ENCODE results near the gene NRG2. TPM values are rescaled to one million over a fixed set of nuclear protein-coding genes. Genes with fewer than 3 reads are reported as not detected.

The NRG2 gene
- total RNA-seq, 3 donors from 2014 or later = 5.9 to 16.5 (median 7.2) TPM

DNA sequence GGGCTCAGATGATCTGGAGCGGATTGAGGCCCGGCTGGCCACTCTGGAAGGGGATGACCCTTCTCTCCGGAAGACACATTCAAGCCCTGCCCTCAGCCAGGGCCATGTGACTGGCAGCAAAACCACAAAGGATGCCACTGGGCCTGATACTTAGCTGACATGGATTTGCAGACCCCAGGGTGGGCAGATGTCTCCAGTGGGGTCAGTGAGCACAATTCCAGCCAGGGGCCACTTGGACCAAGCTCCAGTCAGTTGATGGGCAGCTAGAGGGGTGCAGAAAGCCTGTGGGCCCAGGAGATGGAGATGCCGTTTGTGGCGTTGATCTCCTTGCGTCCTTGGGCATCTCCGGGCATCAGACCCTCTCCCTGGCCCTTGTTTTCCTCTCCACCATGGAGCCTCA lies 200.8 kb downstream of the NRG2 start:
- TF ChIP-seq CTCF (IDR thresholded peaks at IDR 0.05) (no peak), POLR2A (IDR thresholded peaks at IDR 0.05) (no peak), POLR2AphosphoS5 (IDR thresholded peaks at IDR 0.05) (no peak)
- Histone ChIP-seq H3K4me1 (no peaks in the 10 kb centered on the region), H3K9me3 (no peaks in the 10 kb centered on the region), H3K27ac (no peak overlapping the region), H3K36me3 (no peaks in the 10 kb centered on the region), H3K27me3 (no peaks in the 10 kb centered on the region), H3K4me3 (no peak overlapping the region)
- intact Hi-C loops (cut with DNase I; ENCODE audit: low total_unique reads) = no loop called here
- DNase-seq (ENCODE audit: low spot score in 2 of 2) = no peak

DNA sequence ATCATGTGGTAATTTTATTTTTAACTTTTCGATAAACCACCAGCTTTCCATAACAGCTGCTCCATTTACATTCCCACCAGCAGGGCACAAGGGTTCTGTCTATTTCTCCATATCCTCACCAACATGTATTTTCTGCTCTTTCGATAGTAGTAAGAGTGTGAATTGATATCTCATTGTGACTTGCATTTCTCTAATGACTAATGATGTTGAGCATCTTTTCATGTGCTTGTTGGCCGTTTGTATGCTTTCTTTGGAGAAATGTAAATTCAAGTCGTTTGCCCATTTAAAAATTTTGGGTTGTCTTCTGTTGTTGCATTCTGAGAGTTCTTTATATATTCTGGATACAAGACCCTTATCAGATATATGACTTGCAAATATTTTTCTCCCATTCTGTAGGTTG lies 201.6 kb downstream of the NRG2 start:
- H3K4me1 ChIP-seq = no peaks in the 10 kb centered on the region
- no peak overlapping the region for H3K4me3 ChIP-seq
- no peak for TF ChIP-seq POLR2A (IDR thresholded peaks at IDR 0.05)
- TF ChIP-seq POLR2AphosphoS5 (IDR thresholded peaks at IDR 0.05) = no peak
- no peak for TF ChIP-seq CTCF (IDR thresholded peaks at IDR 0.05)
- H3K36me3 ChIP-seq = no peaks in the 10 kb centered on the region
- intact Hi-C loops (cut with DNase I; ENCODE audit: low total_unique reads) = no loop called here
- H3K9me3 ChIP-seq = no peaks in the 10 kb centered on the region
- no peak for DNase-seq (ENCODE audit: low spot score in 2 of 2)
- H3K27me3 ChIP-seq = no peaks in the 10 kb centered on the region
- no peak overlapping the region for H3K27ac ChIP-seq

DNA sequence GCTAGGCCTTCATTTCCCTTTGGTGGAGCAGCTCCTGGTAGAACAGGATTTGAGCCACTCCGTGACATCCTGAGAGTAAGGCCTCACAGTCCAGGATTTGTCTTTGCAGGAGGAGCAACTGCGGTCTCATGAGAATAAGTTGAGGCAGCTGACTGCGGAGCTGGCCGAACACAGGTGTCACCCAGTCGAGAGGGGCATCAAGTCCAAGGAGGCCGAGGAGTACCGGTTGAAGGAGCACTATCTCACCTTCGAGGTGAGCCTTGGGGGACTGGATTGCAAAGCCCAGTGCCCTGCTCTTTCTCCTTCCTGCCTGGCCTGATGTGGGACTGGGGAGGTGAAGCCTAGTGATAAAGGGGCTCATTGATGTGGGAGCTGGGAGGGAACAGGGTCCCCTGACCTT lies 203.2 kb downstream of the NRG2 start:
- intact Hi-C loops (cut with DNase I; ENCODE audit: low total_unique reads) = no loop called here
- no peaks in the 10 kb centered on the region for H3K4me1 ChIP-seq
- H3K27ac ChIP-seq = no peak overlapping the region
- H3K36me3 ChIP-seq = no peaks in the 10 kb centered on the region
- no peak overlapping the region for H3K4me3 ChIP-seq
- H3K27me3 ChIP-seq = no peaks in the 10 kb centered on the region
- H3K9me3 ChIP-seq = no peaks in the 10 kb centered on the region
- no peak for DNase-seq (ENCODE audit: low spot score in 2 of 2)
- TF ChIP-seq POLR2AphosphoS5 (IDR thresholded peaks at IDR 0.05) (no peak), POLR2A (IDR thresholded peaks at IDR 0.05) (no peak), CTCF (IDR thresholded peaks at IDR 0.05) (no peak)

DNA sequence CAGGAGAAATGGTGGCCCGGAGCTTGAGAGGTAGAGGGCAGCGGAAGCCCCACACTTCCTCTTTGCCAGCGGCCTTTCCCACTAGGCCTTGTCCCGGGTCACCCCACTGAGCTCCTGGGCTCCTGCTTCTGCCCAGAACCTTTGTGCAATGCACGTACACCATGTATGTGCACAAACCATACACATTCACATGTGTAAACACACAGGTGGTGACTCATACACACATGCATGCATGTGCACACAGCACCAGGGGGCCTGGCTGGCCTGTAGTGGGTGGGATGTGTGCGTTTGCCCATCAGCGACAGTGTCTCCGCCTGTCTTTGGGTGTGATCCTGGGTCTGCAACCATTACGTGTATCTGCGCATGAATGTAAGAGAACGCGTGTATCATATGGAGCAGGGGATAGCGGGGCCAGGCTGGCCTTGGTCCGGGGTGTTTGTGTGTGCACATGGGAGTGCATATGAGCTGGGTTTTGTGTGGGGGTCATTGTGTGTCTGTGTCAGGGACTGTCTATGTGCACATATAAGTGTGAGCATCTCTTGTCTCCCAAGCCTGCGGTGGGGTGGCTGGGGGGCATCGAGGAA lies 203.8 kb downstream of the NRG2 start:
- intact Hi-C loops (cut with DNase I; ENCODE audit: low total_unique reads) = no loop called here
- Histone ChIP-seq H3K27ac (no peak overlapping the region), H3K9me3 (no peaks in the 10 kb centered on the region), H3K36me3 (no peaks in the 10 kb centered on the region), H3K27me3 (no peaks in the 10 kb centered on the region), H3K4me1 (no peaks in the 10 kb centered on the region), H3K4me3 (no peak overlapping the region)
- TF ChIP-seq POLR2A (IDR thresholded peaks at IDR 0.05) = no peak
- no peak for TF ChIP-seq CTCF (IDR thresholded peaks at IDR 0.05)
- TF ChIP-seq POLR2AphosphoS5 (IDR thresholded peaks at IDR 0.05) = no peak
- DNase-seq (ENCODE audit: low spot score in 2 of 2) = no peak

DNA sequence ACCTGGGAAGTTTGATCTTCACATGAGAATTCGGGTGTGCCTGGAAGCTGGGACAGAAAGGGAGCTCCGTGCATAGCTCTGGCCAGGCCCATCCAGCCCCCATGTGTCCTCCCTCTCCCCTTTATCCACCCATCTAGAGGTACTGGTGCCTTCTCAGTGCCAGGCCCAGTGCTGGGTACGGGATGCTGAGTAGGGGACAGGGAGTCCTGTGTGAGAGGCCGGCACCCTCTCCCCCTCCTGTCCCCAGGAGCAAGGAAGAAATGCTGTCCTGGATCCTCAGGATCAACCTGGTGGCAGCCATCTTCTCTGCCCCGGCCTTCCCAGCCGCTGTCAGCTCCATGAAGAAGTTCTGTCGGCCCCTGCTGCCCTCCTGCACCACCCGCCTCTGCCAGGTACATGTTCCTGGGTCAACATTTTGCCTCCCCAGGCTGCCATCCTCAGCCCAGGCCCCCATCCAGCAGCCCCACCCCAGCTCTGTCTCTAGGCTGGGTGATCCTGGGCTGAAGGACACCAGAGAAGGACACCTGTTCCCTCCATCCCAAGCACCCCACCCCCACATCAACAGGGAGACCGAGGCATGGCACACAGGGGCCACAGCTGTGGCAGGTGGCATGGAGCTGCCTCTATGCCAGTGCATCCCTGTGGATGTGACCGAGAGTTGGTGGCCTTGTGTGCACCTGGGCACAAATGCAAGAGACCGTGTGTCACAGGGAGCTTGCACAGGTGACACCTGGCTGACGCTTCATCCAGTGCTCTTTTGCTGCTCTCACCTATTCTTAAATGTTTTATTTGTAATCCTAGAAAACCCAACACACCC lies 204.5 kb downstream of the NRG2 start:
- no peaks in the 10 kb centered on the region for H3K9me3 ChIP-seq
- TF ChIP-seq POLR2A (IDR thresholded peaks at IDR 0.05) (no peak), CTCF (IDR thresholded peaks at IDR 0.05) (no peak), POLR2AphosphoS5 (IDR thresholded peaks at IDR 0.05) (no peak)
- no peak for DNase-seq (ENCODE audit: low spot score in 2 of 2)
- no peaks in the 10 kb centered on the region for H3K4me1 ChIP-seq
- no peak overlapping the region for H3K4me3 ChIP-seq
- intact Hi-C loops (cut with DNase I; ENCODE audit: low total_unique reads) = no loop called here
- H3K36me3 ChIP-seq = no peaks in the 10 kb centered on the region
- no peaks in the 10 kb centered on the region for H3K27me3 ChIP-seq
- H3K27ac ChIP-seq = no peak overlapping the region

Data from breast epithelium (tissue), 4 donors.